Natural killer cell (primary cell): ENCODE results near the gene DAW1. TPM values are rescaled to one million over a fixed set of nuclear protein-coding genes. Genes with fewer than 3 reads are reported as not detected.
A peak's percentile ranks its signal among the peaks of the same experiment; 100 is the strongest.

ENCODE experiments used
- ATAC-seq, 3 donors: fragments of 150-1000 bp in 2 of 3; fragments of 200-7000 bp in 1 of 3; cut with Tn5 transposase; 1 replicate in 1 of 3; 2 replicates in 2 of 3; pipeline ENCODE4 v1.10.0; 2021; ENCODE audit warnings: mild to moderate bottlenecking in 2 of 3, moderate library complexity in 2 of 3
- DNase-seq, 2 donors: peaks; one replicate each; pipeline versions ENCODE4 v3.0.0 to v3.0.0-alpha.2; 2013 to 2021; ENCODE audit warnings: mixed read lengths in 1 of 2
- H3K27ac ChIP-seq: one replicate; pipeline ENCODE4 v1.5.1; 2013; ENCODE audit warnings: mild to moderate bottlenecking, low read length
- H3K27me3 ChIP-seq: one replicate; pipeline ENCODE4 v1.6.1; 2013; ENCODE audit warnings: low read length; ENCODE audit not compliant: control insufficient read depth, insufficient read depth
- H3K36me3 ChIP-seq: one replicate; pipeline ENCODE4 v1.6.1; 2013; ENCODE audit warnings: low read length; ENCODE audit not compliant: control insufficient read depth, insufficient read depth
- H3K4me1 ChIP-seq: one replicate; pipeline ENCODE4 v1.6.1; 2013; ENCODE audit warnings: low read length; ENCODE audit not compliant: control insufficient read depth, insufficient read depth
- H3K4me3 ChIP-seq: one replicate; pipeline ENCODE4 v1.5.1; 2013; ENCODE audit warnings: low read length
- H3K9me3 ChIP-seq: one replicate; pipeline ENCODE4 v1.6.1; 2013; ENCODE audit warnings: low read length; ENCODE audit not compliant: control insufficient read depth, insufficient read depth
- H3K27ac Mint-ChIP-seq, 2 donors: one replicate each; pipeline ENCODE4 v1.8.0; 2022; ENCODE audit warnings: mild to moderate bottlenecking in 2 of 2, mixed read lengths in 2 of 2, moderate library complexity in 1 of 2
- H3K27me3 Mint-ChIP-seq, 2 donors: one replicate each; pipeline ENCODE4 v1.8.0; 2022; ENCODE audit warnings: low read depth in 2 of 2, mixed read lengths in 2 of 2
- H3K36me3 Mint-ChIP-seq: one replicate; pipeline ENCODE4 v1.8.0; 2022; ENCODE audit warnings: mixed read lengths
- H3K4me1 Mint-ChIP-seq, 2 donors: one replicate each; pipeline ENCODE4 v1.8.0; 2022; ENCODE audit warnings: mixed read lengths in 2 of 2
- H3K4me3 Mint-ChIP-seq: one replicate; pipeline ENCODE4 v1.8.0; 2022; ENCODE audit warnings: mild to moderate bottlenecking, moderate library complexity, mixed read lengths
- H3K9me3 Mint-ChIP-seq, 2 donors: one replicate each; pipeline ENCODE4 v1.8.0; 2022; ENCODE audit warnings: mixed read lengths in 2 of 2
- whole genome bisulfite sequencing: methylation state at CpG from one replicate; pipeline ENCODE4 v1.1.7; 2013; ENCODE audit warnings: missing lambda C conversion rate; ENCODE audit not compliant: insufficient coverage; 5-methylcytosine and 5-hydroxymethylcytosine counted together
- intact Hi-C: fragments of 100-400 bp; cut with micrococcal nuclease; formaldehyde crosslinking; loops from one replicate; pipeline ENCODE4 v1.14.2; 2022
- total RNA-seq, 4 donors: library from RNA; stranded (reverse); fragments of 120-200 nt in 1 of 4; gene quantifications; one replicate each; pipeline versions ENCODE4 v1.2.3 to v1.2.4, GENCODE V29; 2013 to 2022
- TF ChIP-seq, protein P1 (sequence below): fragments of 200-600 bp; IDR thresholded peaks from one replicate; pipeline ENCODE4 v1.8.0; 2022; ENCODE audit warnings: antibody characterized with exemption

Gene DAW1, protein sequence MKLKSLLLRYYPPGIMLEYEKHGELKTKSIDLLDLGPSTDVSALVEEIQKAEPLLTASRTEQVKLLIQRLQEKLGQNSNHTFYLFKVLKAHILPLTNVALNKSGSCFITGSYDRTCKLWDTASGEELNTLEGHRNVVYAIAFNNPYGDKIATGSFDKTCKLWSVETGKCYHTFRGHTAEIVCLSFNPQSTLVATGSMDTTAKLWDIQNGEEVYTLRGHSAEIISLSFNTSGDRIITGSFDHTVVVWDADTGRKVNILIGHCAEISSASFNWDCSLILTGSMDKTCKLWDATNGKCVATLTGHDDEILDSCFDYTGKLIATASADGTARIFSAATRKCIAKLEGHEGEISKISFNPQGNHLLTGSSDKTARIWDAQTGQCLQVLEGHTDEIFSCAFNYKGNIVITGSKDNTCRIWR
- not detected for total RNA-seq
- total RNA-seq (2013) = not detected

DNA sequence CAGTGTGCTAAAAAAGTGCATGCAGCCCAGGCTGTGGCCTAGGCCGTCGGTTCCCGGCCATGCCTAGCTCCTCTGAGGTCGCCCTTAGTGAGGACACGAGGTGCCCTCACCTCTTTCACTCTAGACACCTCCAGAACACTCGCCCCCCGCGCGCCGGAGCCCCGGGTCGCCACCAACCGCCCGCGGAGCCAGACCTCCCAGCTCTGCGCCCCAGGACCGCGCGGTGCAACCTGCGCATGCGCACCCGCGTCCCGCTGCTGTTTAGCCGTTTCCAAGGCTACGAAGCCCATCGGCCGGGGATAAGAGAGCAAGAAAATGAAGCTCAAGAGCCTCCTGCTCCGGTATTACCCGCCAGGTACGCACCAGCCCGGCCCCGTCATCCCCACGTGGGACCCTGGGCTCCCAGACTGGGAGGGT lies at the start of gene DAW1:
TSS of gene DAW1 (plus strand) at position 257 of the 417 bp plus-strand sequence. CDS start at position 316, 59 bp downstream.
- peaks cover 5 to 6% of the 10 kb centered on the region in 2 donors for H3K9me3 Mint-ChIP-seq
- H3K4me1 Mint-ChIP-seq = no peaks in the 10 kb centered on the region
- 2% methylated on average over 34 of the region's 34 CpGs for WGBS
- peaks cover 5% of the 10 kb centered on the region for H3K27me3 ChIP-seq
- peaks cover 15 to 23% of the 10 kb centered on the region in 2 donors for H3K27me3 Mint-ChIP-seq
- H3K27ac Mint-ChIP-seq = no peak within 1 kb of the TSS
- no peak within 1 kb of the TSS for H3K4me3 ChIP-seq
- H3K9me3 ChIP-seq = no peaks in the 10 kb centered on the region
- no peaks in the 10 kb centered on the region for H3K36me3 ChIP-seq
- DNase-seq = peak in 1 of 2 donors; percentile 72
- TF ChIP-seq, protein P1, sequence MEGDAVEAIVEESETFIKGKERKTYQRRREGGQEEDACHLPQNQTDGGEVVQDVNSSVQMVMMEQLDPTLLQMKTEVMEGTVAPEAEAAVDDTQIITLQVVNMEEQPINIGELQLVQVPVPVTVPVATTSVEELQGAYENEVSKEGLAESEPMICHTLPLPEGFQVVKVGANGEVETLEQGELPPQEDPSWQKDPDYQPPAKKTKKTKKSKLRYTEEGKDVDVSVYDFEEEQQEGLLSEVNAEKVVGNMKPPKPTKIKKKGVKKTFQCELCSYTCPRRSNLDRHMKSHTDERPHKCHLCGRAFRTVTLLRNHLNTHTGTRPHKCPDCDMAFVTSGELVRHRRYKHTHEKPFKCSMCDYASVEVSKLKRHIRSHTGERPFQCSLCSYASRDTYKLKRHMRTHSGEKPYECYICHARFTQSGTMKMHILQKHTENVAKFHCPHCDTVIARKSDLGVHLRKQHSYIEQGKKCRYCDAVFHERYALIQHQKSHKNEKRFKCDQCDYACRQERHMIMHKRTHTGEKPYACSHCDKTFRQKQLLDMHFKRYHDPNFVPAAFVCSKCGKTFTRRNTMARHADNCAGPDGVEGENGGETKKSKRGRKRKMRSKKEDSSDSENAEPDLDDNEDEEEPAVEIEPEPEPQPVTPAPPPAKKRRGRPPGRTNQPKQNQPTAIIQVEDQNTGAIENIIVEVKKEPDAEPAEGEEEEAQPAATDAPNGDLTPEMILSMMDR = no peak
- H3K4me3 Mint-ChIP-seq = no peak within 1 kb of the TSS
- ATAC-seq = no peak
- H3K36me3 Mint-ChIP-seq = no peaks in the 10 kb centered on the region
- no peaks in the 10 kb centered on the region for H3K4me1 ChIP-seq
- intact Hi-C loops = no loop called here
- no peak within 1 kb of the TSS for H3K27ac ChIP-seq

DNA sequence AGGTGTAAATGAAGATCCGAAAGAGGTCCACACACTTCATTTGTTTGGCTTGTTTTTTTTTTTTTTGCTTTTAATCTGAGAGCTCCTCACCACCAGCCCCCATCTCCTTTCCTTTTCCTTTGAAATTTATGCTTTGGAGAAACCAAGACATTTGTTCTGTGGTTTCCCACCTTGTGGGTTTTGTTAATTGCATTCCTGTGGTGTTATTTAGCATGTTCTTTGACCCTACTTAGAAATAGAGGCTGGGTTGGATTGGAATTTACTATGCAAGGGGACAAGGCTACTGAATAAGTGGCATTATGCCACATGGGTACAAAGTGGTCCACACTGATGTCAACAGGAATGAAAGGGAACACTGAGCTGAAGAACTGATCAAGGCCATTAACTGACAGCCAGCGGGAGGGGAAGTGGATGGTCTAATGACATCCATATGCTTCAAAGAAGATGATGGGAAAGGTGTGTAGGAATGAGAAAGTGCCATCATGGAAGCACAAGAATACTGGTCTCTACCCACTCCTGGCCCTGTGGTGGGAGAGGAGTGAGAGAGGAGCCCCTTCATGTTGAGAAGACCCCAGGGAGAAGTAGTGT lies 48.9 kb upstream of the DAW1 start:
- DNase-seq (no peak), ATAC-seq (no peak)
- H3K36me3 Mint-ChIP-seq = no peaks in the 10 kb centered on the region
- no peaks in the 10 kb centered on the region for H3K36me3 ChIP-seq
- peaks cover 4 to 8% of the 10 kb centered on the region in 2 donors for H3K9me3 Mint-ChIP-seq
- 90% methylated on average over 1 of the region's 2 CpGs for WGBS
- H3K27me3 ChIP-seq = no peaks in the 10 kb centered on the region
- H3K27ac ChIP-seq = no peak overlapping the region
- no peaks in the 10 kb centered on the region for H3K9me3 ChIP-seq
- H3K4me3 Mint-ChIP-seq = no peak overlapping the region
- TF ChIP-seq, protein P1 = no peak
- peaks cover 0 to 14% of the 10 kb centered on the region in 2 donors for H3K27me3 Mint-ChIP-seq
- H3K4me1 ChIP-seq = peaks cover 3% of the 10 kb centered on the region
- H3K27ac Mint-ChIP-seq = no peak overlapping the region
- intact Hi-C loops = no loop called here
- H3K4me1 Mint-ChIP-seq = peaks cover 0 to 4% of the 10 kb centered on the region in 2 donors
- H3K4me3 ChIP-seq = no peak overlapping the region

DNA sequence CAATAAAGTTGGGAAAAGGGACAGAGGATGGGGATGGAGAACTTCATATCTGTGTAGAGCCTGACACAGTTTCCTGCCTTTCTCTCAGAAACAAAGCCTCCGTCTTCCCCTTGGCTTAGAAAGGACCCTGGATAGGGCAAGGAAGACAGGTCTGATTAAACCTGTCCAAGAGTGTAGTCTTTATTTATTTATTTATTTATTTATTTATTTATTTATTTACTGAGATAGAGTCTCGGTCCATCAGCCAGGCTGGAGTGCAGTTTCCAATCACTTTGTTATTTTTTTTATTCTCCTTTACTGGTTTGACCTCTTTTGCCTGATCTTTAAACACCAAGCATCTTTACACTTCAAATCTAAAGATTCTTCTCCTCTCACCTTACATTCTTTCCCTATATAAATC lies 47.5 kb upstream of the DAW1 start:
- Mint-ChIP-seq H3K27me3 (peaks cover 0 to 14% of the 10 kb centered on the region in 2 donors), H3K36me3 (no peaks in the 10 kb centered on the region), H3K4me3 (no peak overlapping the region), H3K4me1 (no peaks in the 10 kb centered on the region), H3K27ac (no peak overlapping the region), H3K9me3 (peaks cover 4 to 8% of the 10 kb centered on the region in 2 donors)
- no peaks in the 10 kb centered on the region for H3K27me3 ChIP-seq
- TF ChIP-seq, protein P1 = no peak
- H3K4me3 ChIP-seq = no peak overlapping the region
- no peaks in the 10 kb centered on the region for H3K36me3 ChIP-seq
- H3K27ac ChIP-seq = no peak overlapping the region
- ATAC-seq = no peak
- intact Hi-C loops = no loop called here
- WGBS = 92% methylated on average over 2 of the region's 2 CpGs
- no peaks in the 10 kb centered on the region for H3K4me1 ChIP-seq
- no peak for DNase-seq
- H3K9me3 ChIP-seq = no peaks in the 10 kb centered on the region
